GM12874 (cell line): ENCODE measurements around the gene TRIM25.

ENCODE experiments used
- CTCF ChIP-seq: IDR thresholded peaks from 2 replicates; pipeline ENCODE4 v1.5.1; 2011; ENCODE audit warnings: low read depth, mild to moderate bottlenecking, control low read depth, low read length, moderate library complexity; ENCODE audit not compliant: insufficient read depth

Gene TRIM25

GRCh38 chr17:56876766-56877179 lies 37.1 kb downstream of the TRIM25 start:
- TF ChIP-seq CTCF: no peak

- TF ChIP-seq CTCF: no peak
These were observed 43.7 kb downstream of the TRIM25 start for GRCh38 chr17:56870081-56870651.

- no peak for TF ChIP-seq CTCF
These were observed 45.1 kb downstream of the TRIM25 start for GRCh38 chr17:56868716-56869115.

- no peak for TF ChIP-seq CTCF
These were observed 45.9 kb downstream of the TRIM25 start for GRCh38 chr17:56867948-56868376.

- no peak for TF ChIP-seq CTCF
These were observed 47.4 kb downstream of the TRIM25 start for GRCh38 chr17:56866496-56866895.

GRCh38 chr17:56866076-56866475 lies 47.8 kb downstream of the TRIM25 start:
- no peak for TF ChIP-seq CTCF

GRCh38 chr17:56863974-56864373 lies 49.9 kb downstream of the TRIM25 start:
- no peak for TF ChIP-seq CTCF
